HepG2 (cell line): ENCODE results near the gene GSK3B. TPM values are rescaled to one million over a fixed set of nuclear protein-coding genes. Genes with fewer than 3 reads are reported as not detected.

ENCODE experiments used
- ATAC-seq: fragments of 200-7000 bp; cut with Tn5 transposase; 3 replicates; pipeline ENCODE4 v1.9.1; 2020; ENCODE audit warnings: mild to moderate bottlenecking, moderate library complexity
- BruUV-seq: library from RNA; stranded (reverse); fragments of 400-500 nt; replicated peaks from 2 replicates; lab custom pipeline; 2021; lab: Mats Ljungman, UMichigan
- CTCF ChIA-PET: fragments of 300-600 bp; formaldehyde crosslinking; extraction: SDS; loops from one replicate; lab custom pipeline; 2021; ENCODE audit warnings: low total read pairs, inconsistent platforms, low intra/inter-chr PET ratio; lab: Yijun Ruan, JAX
- POLR2A ChIA-PET: fragments of 350-600 bp; sonication (Branson Sonifier 250); formaldehyde crosslinking; loops from one replicate; lab custom pipeline; 2020; ENCODE audit warnings: antibody characterized with exemption, inconsistent platforms; lab: Yijun Ruan, JAX
- DNase-seq: peaks from one replicate; pipeline ENCODE4 v3.0.0-alpha.2; 2015; ENCODE audit warnings: low spot score
- FAIRE-seq: peaks from 3 replicates; lab custom pipeline; 2011; peaks lifted over from hg19 to GRCh38; lab: Jason Lieb, UNC
- H2AFZ ChIP-seq: one replicate; pipeline ENCODE4 v1.6.1; 2011; ENCODE audit warnings: low read length, inconsistent platforms
- H3K27ac ChIP-seq: fragments of 300-600 bp; 3 replicates; pipeline ENCODE4 v1.8.0; 2011; ENCODE audit warnings: mixed run types, mild to moderate bottlenecking, mixed read lengths, low read length, inconsistent platforms; ENCODE audit not compliant: insufficient read depth; ENCODE audit errors: extremely low read length
- H3K27me3 ChIP-seq, 2 experiments: fragments of 200-600 bp in 1 of 2; 2 replicates in 1 of 2; 3 replicates in 1 of 2; pipeline versions ENCODE4 v1.6.0 to v1.8.0; 2011; ENCODE audit warnings: low read length in 2 of 2, mild to moderate bottlenecking in 2 of 2, moderate library complexity in 2 of 2, inconsistent platforms in 1 of 2; ENCODE audit not compliant: insufficient read depth in 2 of 2, control insufficient read depth in 1 of 2
- H3K36me3 ChIP-seq, 2 experiments: fragments of 200-600 bp in 1 of 2; replicated peaks in 1 of 2; 2 replicates in 1 of 2; 3 replicates in 1 of 2; pipeline versions ENCODE4 v1.5.1 to v1.8.0; 2011; ENCODE audit warnings: low read length in 2 of 2, inconsistent platforms in 1 of 2; ENCODE audit not compliant: insufficient read depth in 2 of 2, control insufficient read depth in 1 of 2
- H3K4me1 ChIP-seq: 2 replicates; pipeline ENCODE4 v1.5.1; 2012; ENCODE audit warnings: low read length, inconsistent platforms; ENCODE audit not compliant: insufficient read depth
- H3K4me2 ChIP-seq: 2 replicates; pipeline ENCODE4 v1.6.0; 2011; ENCODE audit warnings: low read depth, low read length, inconsistent platforms
- H3K4me3 ChIP-seq, 3 experiments: fragments of 200-600 bp in 1 of 3; sonication (generic), shearing (Covaris generic) in 1 of 3; replicated peaks in 1 of 3; 2 replicates each; pipeline ENCODE4 v1.5.1; 2011 to 2016; ENCODE audit warnings: low read length in 3 of 3, inconsistent platforms in 2 of 3, low read depth in 2 of 3, mild to moderate bottlenecking in 2 of 3, control low read depth in 1 of 3, mixed read lengths in 1 of 3; ENCODE audit not compliant: insufficient read depth in 1 of 3
- H3K79me2 ChIP-seq: one replicate; pipeline ENCODE4 v1.6.1; 2011; ENCODE audit warnings: low read length, inconsistent platforms; ENCODE audit not compliant: insufficient read depth
- H3K9ac ChIP-seq: 2 replicates; pipeline ENCODE4 v1.6.0; 2011; ENCODE audit warnings: mild to moderate bottlenecking, low read depth, low read length, inconsistent platforms; ENCODE audit not compliant: insufficient read depth
- H3K9me3 ChIP-seq: 2 replicates; pipeline ENCODE4 v1.5.1; 2012; ENCODE audit warnings: mild to moderate bottlenecking, low read length
- H4K20me1 ChIP-seq: 2 replicates; pipeline ENCODE4 v1.6.0; 2011; ENCODE audit warnings: inconsistent platforms, mild to moderate bottlenecking, low read length, moderate library complexity; ENCODE audit not compliant: insufficient read depth
- BCL6 ChIP-seq: IDR thresholded peaks from 2 replicates; pipeline ENCODE4 v1.6.1; 2016; ENCODE audit warnings: missing genetic modification reagents, missing compliant biosample characterization
- BORCS8-MEF2B ChIP-seq: sonication (generic); formaldehyde crosslinking; IDR thresholded peaks from 2 replicates; pipeline ENCODE4 v1.8.0; 2022; ENCODE audit warnings: mild to moderate bottlenecking, missing genetic modification reagents
- GZF1 ChIP-seq: sonication (generic); formaldehyde crosslinking; IDR thresholded peaks from 2 replicates; pipeline ENCODE4 v1.5.1; 2020; ENCODE audit warnings: mild to moderate bottlenecking, missing genetic modification reagents
- MYC ChIP-seq: sonication (generic); formaldehyde crosslinking; IDR thresholded peaks from 2 replicates; pipeline ENCODE4 v1.9.0; 2021; ENCODE audit warnings: missing genetic modification reagents, borderline replicate concordance
- WGBS: methylation state at CpG from one replicate; pipeline ENCODE4 v1.1.6; 2017; ENCODE audit warnings: low lambda C conversion rate; 5-methylcytosine and 5-hydroxymethylcytosine counted together
- in situ Hi-C: cut with HindIII; loops from 2 replicates; pipeline ENCODE4 v1.10.0; 2017; ENCODE audit warnings: low pct_unique_long_range_greater_than_20kb; ENCODE audit not compliant: extremely low pct_ligation_motif_present
- intact Hi-C: fragments of 100-400 bp; cut with micrococcal nuclease; formaldehyde crosslinking; loops from one replicate; pipeline ENCODE4 v1.10.0; 2022; ENCODE audit not compliant: unreplicated experiment
- polyA plus RNA-seq, 8 experiments: library from polyadenylated mRNA; depleted of rRNA in 3 of 8; stranded (reverse) in 7 of 8; unstranded in 1 of 8; fragments of >200 nt; fragmentation: Illumina TruSeq in 4 of 8; extraction: Trizol in 4 of 8; gene quantifications; 2 replicates each; pipeline versions ENCODE4 v1.2.1 to v1.2.3, GENCODE V29; 2011 to 2016; ENCODE audit warnings: low read depth in 4 of 8, missing spikeins in 1 of 8, mixed read lengths in 1 of 8; ENCODE audit not compliant: insufficient read depth in 1 of 8
- total RNA-seq, 5 experiments: library from RNA; depleted of rRNA; stranded (reverse); fragments of >200 nt; fragmentation: Illumina TruSeq; extraction: Trizol; gene quantifications; 2 replicates each; pipeline ENCODE4 v1.2.3, GENCODE V29; 2016; ENCODE audit warnings: low read depth in 1 of 5

Gene GSK3B
- total and polyA plus RNA-seq, 2 of the 13 experiments (the other 11 are each of a cell fraction or from before 2014, with no cell fraction given): 22.3 to 30.1 TPM

DNA sequence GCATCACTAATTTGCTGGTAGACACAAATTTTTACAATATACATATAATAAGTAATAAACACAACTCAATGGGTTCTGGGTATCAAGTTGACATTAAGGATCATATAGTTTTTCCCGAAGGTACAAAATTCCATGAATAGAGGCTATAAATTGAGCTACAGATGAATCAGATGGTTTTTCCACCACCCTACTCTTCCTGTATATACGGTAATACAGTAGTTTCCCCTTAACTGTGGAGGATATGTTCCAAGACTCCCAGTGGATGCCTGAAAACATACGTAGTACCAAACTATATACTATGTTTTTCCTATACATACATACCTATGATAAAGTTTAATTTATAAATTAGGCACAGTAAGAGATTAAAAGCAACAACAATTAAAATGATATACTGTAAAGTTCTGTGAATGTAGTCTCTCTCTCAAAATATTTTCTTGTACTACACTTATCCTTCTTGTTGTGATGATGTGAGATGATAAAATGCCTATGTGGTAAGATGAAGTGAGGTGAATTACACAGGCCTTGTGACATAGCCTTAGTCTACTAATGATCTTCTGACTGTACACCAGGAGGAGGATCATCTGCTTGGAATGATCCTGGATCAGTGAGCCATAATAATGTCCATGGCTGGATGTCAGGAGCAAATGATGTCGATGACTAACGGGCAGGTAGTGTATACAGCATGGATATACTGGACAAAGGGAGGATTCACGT lies 195.6 kb downstream of the GSK3B start:
- DNase-seq: no peak
- no peaks in the 10 kb centered on the region for H3K79me2 ChIP-seq
- FAIRE-seq: no peak
- 96% methylated on average over 6 of the region's 6 CpGs for WGBS
- intact Hi-C loops (no loop called here), in situ Hi-C loops (no loop called here)
- TF ChIP-seq MYC (no peak), GZF1 (CRISPR knock-in tag) (peak; percentile 92; the same call in 1 of the 2 replicates)
- no peaks in the 10 kb centered on the region for H3K4me1 ChIP-seq
- H3K4me2 ChIP-seq: no peak overlapping the region
- no peaks in the 10 kb centered on the region for H3K9me3 ChIP-seq
- H2AFZ ChIP-seq: no peak overlapping the region
- H3K27ac ChIP-seq: no peak overlapping the region
- ATAC-seq: no peak
- POLR2A ChIA-PET: no interaction called here
- peaks cover 0 to 19% of the 10 kb centered on the region in 2 experiments; a peak in 2 of 5 replicates for H3K36me3 ChIP-seq
- no peaks in the 10 kb centered on the region for H4K20me1 ChIP-seq
- H3K9ac ChIP-seq: no peak overlapping the region
- no TSS peak for BruUV-seq
- CTCF ChIA-PET: no interaction called here
- H3K27me3 ChIP-seq: no peaks in the 10 kb centered on the region
- H3K4me3 ChIP-seq: no peak overlapping the region

GRCh38 chr3:119894195-119894594 lies 200.1 kb downstream of the GSK3B start:
- WGBS: 100% methylated on average over 2 of the region's 2 CpGs
- intact Hi-C loops (loop anchor here (5.0 kb wide), 2 partner anchors 198 to 523 kb away; partner anchors contain the start of gene GSK3B), in situ Hi-C loops (no loop called here)
- TF ChIP-seq BCL6: no peak
- no peak for TF ChIP-seq BORCS8-MEF2B (CRISPR knock-in tag)
- no peak overlapping the region for H3K27ac ChIP-seq
- no peak overlapping the region for H3K4me3 ChIP-seq
- no peak for FAIRE-seq
- H3K27me3 ChIP-seq: no peaks in the 10 kb centered on the region
- DNase-seq: no peak
- no peaks in the 10 kb centered on the region for H4K20me1 ChIP-seq
- ATAC-seq: no peak
- peaks cover 3% of the 10 kb centered on the region; the same call in 1 of the 2 replicates for H3K9me3 ChIP-seq
- no peaks in the 10 kb centered on the region for H3K4me1 ChIP-seq
- no peaks in the 10 kb centered on the region for H3K79me2 ChIP-seq
- ChIA-PET CTCF (no interaction called here), POLR2A (interaction anchor here (1.4 kb wide), 1 partner anchor 200 kb away, joined by 3 read pairs; the partner anchor contains the start of gene GSK3B)
- no peak overlapping the region for H3K4me2 ChIP-seq
- H2AFZ ChIP-seq: no peak overlapping the region
- H3K36me3 ChIP-seq: peaks cover 0 to 8% of the 10 kb centered on the region in 2 experiments; a peak in 1 of 5 replicates
- H3K9ac ChIP-seq: no peak overlapping the region
- no TSS peak for BruUV-seq
